Measurements from ENCODE around the gene CCDC9. TPM values are rescaled to one million over a fixed set of nuclear protein-coding genes. Genes with fewer than 3 reads are reported as not detected.
A peak's percentile ranks its signal among the peaks of the same experiment; 100 is the strongest.

Gene CCDC9
- total RNA-seq, 2 donors from 2014 or later, result 27.9 to 48.7 TPM

DNA sequence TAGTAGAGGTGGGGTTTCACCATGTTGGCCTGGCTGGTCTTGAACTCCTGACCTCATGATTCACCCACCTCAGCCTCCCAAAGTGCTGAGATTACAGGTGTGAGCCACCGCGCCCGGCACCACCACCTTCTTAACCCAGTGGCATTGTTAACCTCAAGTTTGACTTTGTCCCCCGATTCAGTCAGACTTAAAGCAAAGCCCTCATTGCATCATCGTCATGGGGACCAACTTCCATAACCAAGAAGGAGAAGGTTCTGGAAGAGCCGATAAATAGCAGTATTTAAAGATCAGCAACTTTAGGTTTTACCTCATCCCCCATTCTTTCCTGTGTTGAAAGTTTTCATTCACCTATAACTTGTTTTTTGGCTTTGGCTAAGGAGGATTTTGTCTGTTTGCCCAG lies 11.7 kb downstream of the CCDC9 start:
- Histone ChIP-seq H3K36me3 (peaks cover 11 to 24% of the 10 kb centered on the region in 2 donors), H3K4me3 (no peak overlapping the region), H3K27me3 (replicated peaks; ENCODE audit: insufficient read depth) (no peaks in the 10 kb centered on the region), H3K4me1 (replicated peaks) (no peaks in the 10 kb centered on the region), H3K27ac (no peak overlapping the region), H3K9me3 (no peaks in the 10 kb centered on the region)
- WGBS, result 82% methylated on average over 6 of the region's 6 CpGs
- TF ChIP-seq, protein P1, sequence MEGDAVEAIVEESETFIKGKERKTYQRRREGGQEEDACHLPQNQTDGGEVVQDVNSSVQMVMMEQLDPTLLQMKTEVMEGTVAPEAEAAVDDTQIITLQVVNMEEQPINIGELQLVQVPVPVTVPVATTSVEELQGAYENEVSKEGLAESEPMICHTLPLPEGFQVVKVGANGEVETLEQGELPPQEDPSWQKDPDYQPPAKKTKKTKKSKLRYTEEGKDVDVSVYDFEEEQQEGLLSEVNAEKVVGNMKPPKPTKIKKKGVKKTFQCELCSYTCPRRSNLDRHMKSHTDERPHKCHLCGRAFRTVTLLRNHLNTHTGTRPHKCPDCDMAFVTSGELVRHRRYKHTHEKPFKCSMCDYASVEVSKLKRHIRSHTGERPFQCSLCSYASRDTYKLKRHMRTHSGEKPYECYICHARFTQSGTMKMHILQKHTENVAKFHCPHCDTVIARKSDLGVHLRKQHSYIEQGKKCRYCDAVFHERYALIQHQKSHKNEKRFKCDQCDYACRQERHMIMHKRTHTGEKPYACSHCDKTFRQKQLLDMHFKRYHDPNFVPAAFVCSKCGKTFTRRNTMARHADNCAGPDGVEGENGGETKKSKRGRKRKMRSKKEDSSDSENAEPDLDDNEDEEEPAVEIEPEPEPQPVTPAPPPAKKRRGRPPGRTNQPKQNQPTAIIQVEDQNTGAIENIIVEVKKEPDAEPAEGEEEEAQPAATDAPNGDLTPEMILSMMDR (IDR thresholded peaks at IDR 0.05), result no peak
- TF ChIP-seq POLR2AphosphoS5 (IDR thresholded peaks at IDR 0.05), result no peak
- TF ChIP-seq POLR2A (IDR thresholded peaks at IDR 0.05), result no peak
- DNase-seq (ENCODE audit: low spot score), result no peak
- intact Hi-C loops (cut with DNase I), result no loop called here

DNA sequence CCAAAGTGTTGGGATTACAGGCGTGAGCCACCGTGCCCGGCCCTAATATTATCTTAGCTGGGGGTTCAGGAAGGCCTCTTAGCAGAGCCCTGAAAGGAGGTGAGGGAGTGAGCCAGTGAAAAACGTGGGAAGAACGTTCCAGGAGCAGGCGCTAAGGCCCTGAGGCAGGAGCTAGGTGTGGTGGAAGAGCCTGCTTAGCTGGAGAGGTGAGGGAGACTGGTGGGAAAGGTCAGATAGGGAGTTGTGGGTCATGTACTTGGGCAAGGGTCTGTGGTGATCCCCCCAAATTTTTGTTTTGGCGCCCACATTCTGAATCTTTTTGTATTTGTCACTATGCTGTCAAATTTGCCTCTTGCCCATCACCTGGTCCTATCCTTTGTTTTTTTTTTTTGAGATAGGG lies 13.3 kb downstream of the CCDC9 start:
- Histone ChIP-seq H3K9me3 (no peaks in the 10 kb centered on the region), H3K4me3 (no peak overlapping the region), H3K27ac (no peak overlapping the region), H3K36me3 (peaks cover 9 to 21% of the 10 kb centered on the region in 2 donors), H3K27me3 (replicated peaks; ENCODE audit: insufficient read depth) (no peaks in the 10 kb centered on the region), H3K4me1 (replicated peaks) (no peaks in the 10 kb centered on the region)
- no peak for DNase-seq (ENCODE audit: low spot score)
- TF ChIP-seq POLR2AphosphoS5 (IDR thresholded peaks at IDR 0.05) (no peak), POLR2A (IDR thresholded peaks at IDR 0.05) (no peak)
- TF ChIP-seq, protein P1 (IDR thresholded peaks at IDR 0.05), result no peak
- 89% methylated on average over 7 of the region's 7 CpGs for WGBS
- intact Hi-C loops (cut with DNase I), result no loop called here

DNA sequence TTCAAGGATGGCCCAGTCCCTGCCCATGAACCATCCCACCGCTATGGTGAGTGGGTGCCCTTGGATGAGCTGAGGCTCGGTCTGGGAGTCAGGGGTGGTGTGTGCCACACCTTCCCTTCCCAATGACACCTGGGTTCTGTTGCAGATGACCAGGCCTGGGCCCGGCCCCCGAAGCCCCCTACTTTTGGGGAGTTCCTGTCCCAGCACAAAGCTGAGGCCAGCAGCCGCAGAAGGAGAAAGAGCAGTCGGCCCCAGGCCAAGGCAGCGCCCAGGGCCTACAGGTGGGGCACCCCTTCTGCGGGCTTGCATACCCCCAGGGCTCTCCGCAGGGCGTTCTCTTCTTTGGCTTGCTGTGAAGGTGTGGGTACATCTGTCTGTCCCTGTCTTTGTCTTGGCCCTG lies 14.1 kb downstream of the CCDC9 start:
- no peak for DNase-seq (ENCODE audit: low spot score)
- 95% methylated on average over 10 of the region's 10 CpGs for WGBS
- Histone ChIP-seq H3K27ac (no peak overlapping the region), H3K4me1 (replicated peaks) (peaks cover 4% of the 10 kb centered on the region), H3K36me3 (peaks cover 3 to 14% of the 10 kb centered on the region in 2 donors), H3K27me3 (replicated peaks; ENCODE audit: insufficient read depth) (no peaks in the 10 kb centered on the region), H3K4me3 (no peak overlapping the region), H3K9me3 (no peaks in the 10 kb centered on the region)
- no peak for TF ChIP-seq POLR2A (IDR thresholded peaks at IDR 0.05)
- TF ChIP-seq, protein P1 (IDR thresholded peaks at IDR 0.05), result no peak
- TF ChIP-seq POLR2AphosphoS5 (IDR thresholded peaks at IDR 0.05), result no peak
- intact Hi-C loops (cut with DNase I), result no loop called here

DNA sequence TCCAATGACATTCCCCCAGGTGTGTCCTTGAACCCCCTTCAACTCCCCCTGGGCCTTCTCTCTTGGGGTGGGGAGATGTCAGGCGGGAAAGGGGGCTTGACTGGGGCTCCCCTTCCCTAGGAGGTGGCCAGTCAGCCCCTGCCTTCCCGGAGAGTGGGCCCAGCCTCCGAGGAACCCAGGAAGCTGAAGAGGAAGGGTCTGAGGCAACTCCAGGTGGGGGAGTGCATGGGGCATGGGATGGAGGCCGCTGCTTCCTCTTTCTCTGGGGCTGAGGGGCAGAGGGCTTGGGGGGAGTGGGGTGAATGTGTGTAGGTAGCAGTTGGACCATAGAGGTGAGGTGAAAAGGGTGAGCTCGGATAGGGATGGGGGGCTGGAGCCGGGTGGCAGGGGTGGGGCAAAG lies 15.6 kb downstream of the CCDC9 start:
- intact Hi-C loops (cut with DNase I), result no loop called here

More for the DNA sequence above, 15.6 kb downstream of the CCDC9 start:
- Histone ChIP-seq H3K27ac (peak overlapping the region in 1 of 2 donors; percentile 98), H3K36me3 (peaks cover 3 to 14% of the 10 kb centered on the region in 2 donors), H3K9me3 (no peaks in the 10 kb centered on the region), H3K4me1 (replicated peaks) (peaks cover 5% of the 10 kb centered on the region), H3K27me3 (replicated peaks; ENCODE audit: insufficient read depth) (no peaks in the 10 kb centered on the region), H3K4me3 (no peak overlapping the region)
- TF ChIP-seq, protein P1 (IDR thresholded peaks at IDR 0.05), result no peak
- TF ChIP-seq POLR2A (IDR thresholded peaks at IDR 0.05), result no peak
- TF ChIP-seq POLR2AphosphoS5 (IDR thresholded peaks at IDR 0.05), result no peak
- 79% methylated on average over 6 of the region's 6 CpGs for WGBS
- no peak for DNase-seq (ENCODE audit: low spot score)

All from prostate gland (tissue), 2 donors.